DMS153 (cell line): ENCODE measurements around the gene GPR161.
"Not testable (repeated sequence)": the region's sequence is repeated elsewhere in the genome, so short reads cannot be mapped to it uniquely, and the experiment has no call there.

ENCODE experiments used
- DNase-seq: peaks from one replicate; lab custom pipeline; 2025; lab: John Stamatoyannopoulos, UW

The GPR161 gene

GRCh38 chr1:168136709-168137514, at the start of gene GPR161:
TSS of gene GPR161 (minus strand) at chr1:168136930. CDS start at chr1:168104850, 32,080 bp downstream.
- DNase-seq, result no peak

GRCh38 chr1:168181063-168181720, 44.5 kb upstream of the GPR161 start:
- not testable (repeated sequence) for DNase-seq

GRCh38 chr1:168180148-168180524, 43.4 kb upstream of the GPR161 start:
- DNase-seq, result no peak

GRCh38 chr1:168179438-168180147, 42.9 kb upstream of the GPR161 start:
- no peak for DNase-seq

GRCh38 chr1:168178638-168179437, 42.1 kb upstream of the GPR161 start, which contains the start of gene TIPRL:
TSS of gene TIPRL (plus strand) at chr1:168178962. CDS start at chr1:168179078, 116 bp downstream.
- DNase-seq, result peak; percentile 99

GRCh38 chr1:168178227-168178637, 41.5 kb upstream of the GPR161 start:
- DNase-seq, result no peak

- no peak for DNase-seq
Observed at GRCh38 chr1:168172250-168172915, 35.7 kb upstream of the GPR161 start.

GRCh38 chr1:168170564-168171508, 34.1 kb upstream of the GPR161 start:
- DNase-seq, result no peak

GRCh38 chr1:168167806-168168205, 31.1 kb upstream of the GPR161 start:
- DNase-seq, result no peak

GRCh38 chr1:168164771-168165170, 28.0 kb upstream of the GPR161 start:
- no peak for DNase-seq

GRCh38 chr1:168163670-168164069, 26.9 kb upstream of the GPR161 start:
- DNase-seq, result no peak

GRCh38 chr1:168161459-168161858, 24.7 kb upstream of the GPR161 start:
- DNase-seq, result no peak

- DNase-seq, result no peak
Observed at GRCh38 chr1:168159979-168160378, 23.2 kb upstream of the GPR161 start.

GRCh38 chr1:168159251-168159650, 22.5 kb upstream of the GPR161 start:
- DNase-seq, result no peak

- no peak for DNase-seq
Observed at GRCh38 chr1:168157638-168158037, 20.9 kb upstream of the GPR161 start.

- DNase-seq, result no peak
Observed at GRCh38 chr1:168155910-168156309, 19.2 kb upstream of the GPR161 start.

GRCh38 chr1:168154707-168155106, 18.0 kb upstream of the GPR161 start:
- not testable (repeated sequence) for DNase-seq

GRCh38 chr1:168151935-168152334, 15.2 kb upstream of the GPR161 start:
- DNase-seq, result no peak

GRCh38 chr1:168150283-168150682, 13.6 kb upstream of the GPR161 start:
- DNase-seq, result no peak

- no peak for DNase-seq
Observed at GRCh38 chr1:168148916-168149315, 12.2 kb upstream of the GPR161 start.
